ENCODE measurements around the gene INPP5A. TPM values are rescaled to one million over a fixed set of nuclear protein-coding genes. Genes with fewer than 3 reads are reported as not detected.

Gene INPP5A
- total RNA-seq, 1 donor from 2014 or later = 36.4 TPM

GRCh38 chr10:132754071-132754470, 216.5 kb downstream of the INPP5A start:
- H3K4me3 Mint-ChIP-seq (ENCODE audit: unreplicated experiment) = no peak overlapping the region
- no peaks in the 10 kb centered on the region for H3K27me3 Mint-ChIP-seq (ENCODE audit: unreplicated experiment)
- no peaks in the 10 kb centered on the region for H3K4me1 Mint-ChIP-seq (ENCODE audit: unreplicated experiment)
- H3K36me3 Mint-ChIP-seq (ENCODE audit: unreplicated experiment) = peaks cover 13% of the 10 kb centered on the region
- TF ChIP-seq CTCF (IDR thresholded peaks at IDR 0.05) = no peak
- H3K27ac Mint-ChIP-seq (ENCODE audit: unreplicated experiment) = no peak overlapping the region
- no peaks in the 10 kb centered on the region for H3K9me3 Mint-ChIP-seq (ENCODE audit: unreplicated experiment)
- no peak for DNase-seq (ENCODE audit: extremely low spot score, unreplicated experiment)

GRCh38 chr10:132755166-132755711, 217.7 kb downstream of the INPP5A start:
- H3K27me3 Mint-ChIP-seq (ENCODE audit: unreplicated experiment) = no peaks in the 10 kb centered on the region
- no peaks in the 10 kb centered on the region for H3K9me3 Mint-ChIP-seq (ENCODE audit: unreplicated experiment)
- TF ChIP-seq CTCF (IDR thresholded peaks at IDR 0.05) = no peak
- no peaks in the 10 kb centered on the region for H3K4me1 Mint-ChIP-seq (ENCODE audit: unreplicated experiment)
- no peak overlapping the region for H3K27ac Mint-ChIP-seq (ENCODE audit: unreplicated experiment)
- no peak overlapping the region for H3K4me3 Mint-ChIP-seq (ENCODE audit: unreplicated experiment)
- DNase-seq (ENCODE audit: extremely low spot score, unreplicated experiment) = no peak
- H3K36me3 Mint-ChIP-seq (ENCODE audit: unreplicated experiment) = peaks cover 13% of the 10 kb centered on the region

DNA sequence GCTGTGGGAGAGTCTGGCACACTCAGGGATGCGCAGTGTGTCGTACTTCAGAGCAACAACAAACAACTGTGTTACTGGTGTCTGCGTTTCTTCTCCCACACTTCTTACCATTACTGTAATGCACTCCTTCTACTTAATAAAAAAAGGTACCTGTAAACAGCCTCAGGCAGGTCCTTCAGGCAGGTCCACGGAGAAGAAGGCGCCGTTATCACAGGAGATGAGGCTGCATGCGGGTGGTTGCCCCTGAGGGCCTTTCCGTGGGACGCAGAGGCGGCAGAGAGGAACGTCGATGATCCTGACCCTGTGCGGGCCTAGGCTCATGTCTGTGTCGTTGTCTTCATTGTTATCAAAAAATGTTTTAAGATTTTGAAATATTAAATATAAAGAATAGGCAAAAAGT, 219.0 kb downstream of the INPP5A start:
- H3K36me3 Mint-ChIP-seq (ENCODE audit: unreplicated experiment) = peaks cover 18% of the 10 kb centered on the region
- no peaks in the 10 kb centered on the region for H3K4me1 Mint-ChIP-seq (ENCODE audit: unreplicated experiment)
- TF ChIP-seq CTCF (IDR thresholded peaks at IDR 0.05) = no peak
- no peak overlapping the region for H3K27ac Mint-ChIP-seq (ENCODE audit: unreplicated experiment)
- no peak for DNase-seq (ENCODE audit: extremely low spot score, unreplicated experiment)
- H3K4me3 Mint-ChIP-seq (ENCODE audit: unreplicated experiment) = no peak overlapping the region
- H3K27me3 Mint-ChIP-seq (ENCODE audit: unreplicated experiment) = no peaks in the 10 kb centered on the region
- H3K9me3 Mint-ChIP-seq (ENCODE audit: unreplicated experiment) = peaks cover 5% of the 10 kb centered on the region

- H3K27ac Mint-ChIP-seq (ENCODE audit: unreplicated experiment) = no peak overlapping the region
- H3K27me3 Mint-ChIP-seq (ENCODE audit: unreplicated experiment) = no peaks in the 10 kb centered on the region
- peaks cover 23% of the 10 kb centered on the region for H3K36me3 Mint-ChIP-seq (ENCODE audit: unreplicated experiment)
- H3K9me3 Mint-ChIP-seq (ENCODE audit: unreplicated experiment) = peaks cover 5% of the 10 kb centered on the region
- no peaks in the 10 kb centered on the region for H3K4me1 Mint-ChIP-seq (ENCODE audit: unreplicated experiment)
- H3K4me3 Mint-ChIP-seq (ENCODE audit: unreplicated experiment) = no peak overlapping the region
- DNase-seq (ENCODE audit: extremely low spot score, unreplicated experiment) = no peak
- no peak for TF ChIP-seq CTCF (IDR thresholded peaks at IDR 0.05)
Measured at GRCh38 chr10:132757171-132757570, 219.6 kb downstream of the INPP5A start.

DNA sequence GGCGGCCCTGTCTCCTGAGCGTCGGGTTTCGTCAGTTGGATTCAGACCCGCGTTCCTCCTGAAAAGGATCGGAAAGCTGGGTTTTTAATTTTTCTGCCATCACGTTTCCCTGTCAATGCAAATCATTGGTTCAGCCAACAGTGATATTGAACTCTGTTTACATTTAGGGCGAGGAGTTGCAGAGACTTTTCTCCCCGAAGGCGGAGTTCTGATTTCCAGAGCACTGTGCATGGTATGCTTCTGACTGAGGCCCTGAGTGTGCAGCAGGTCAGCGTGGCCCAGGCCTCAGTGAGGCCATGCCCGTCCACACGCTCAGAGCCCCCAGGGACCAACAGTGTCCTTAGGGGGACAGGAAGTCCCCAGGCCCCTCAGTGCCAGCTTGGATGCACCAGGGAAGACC, 221.3 kb downstream of the INPP5A start:
- no peak for DNase-seq (ENCODE audit: extremely low spot score, unreplicated experiment)
- Mint-ChIP-seq H3K9me3 (ENCODE audit: unreplicated experiment) (peaks cover 5% of the 10 kb centered on the region), H3K27me3 (ENCODE audit: unreplicated experiment) (no peaks in the 10 kb centered on the region), H3K27ac (ENCODE audit: unreplicated experiment) (no peak overlapping the region), H3K36me3 (ENCODE audit: unreplicated experiment) (peaks cover 22% of the 10 kb centered on the region), H3K4me1 (ENCODE audit: unreplicated experiment) (no peaks in the 10 kb centered on the region), H3K4me3 (ENCODE audit: unreplicated experiment) (no peak overlapping the region)
- no peak for TF ChIP-seq CTCF (IDR thresholded peaks at IDR 0.05)

Data from osteocyte (in vitro differentiated cells).